Mesenchymal stem cell (in vitro differentiated cells and primary cell): ENCODE results near the gene ERMAP.
"Not testable (repeated sequence)": the region's sequence is repeated elsewhere in the genome, so short reads cannot be mapped to it uniquely, and the experiment has no call there.

ENCODE experiments used
- DNase-seq: peaks from one replicate; pipeline ENCODE4 v3.0.0-alpha.2; 2013
- H2AFZ ChIP-seq: one replicate; pipeline ENCODE4 v1.6.1; 2013; ENCODE audit warnings: low read depth, mild to moderate bottlenecking, control low read depth, inconsistent platforms, low read length, moderate library complexity
- H2AK5ac ChIP-seq: 2 replicates; pipeline ENCODE4 v1.6.1; 2013; ENCODE audit warnings: low read length, moderate library complexity, mild to moderate bottlenecking, inconsistent platforms; ENCODE audit not compliant: severe bottlenecking
- H2BK120ac ChIP-seq: one replicate; pipeline ENCODE4 v1.6.1; 2013; ENCODE audit warnings: low read depth, mild to moderate bottlenecking, inconsistent platforms, low read length, moderate library complexity
- H2BK12ac ChIP-seq, 2 experiments: one replicate each; pipeline ENCODE4 v1.6.1; 2013; ENCODE audit warnings: inconsistent platforms in 2 of 2, low read length in 2 of 2, mild to moderate bottlenecking in 2 of 2, moderate library complexity in 2 of 2, control low read depth in 1 of 2
- H2BK15ac ChIP-seq: one replicate; pipeline ENCODE4 v1.6.1; 2013; ENCODE audit warnings: mild to moderate bottlenecking, low read depth, inconsistent platforms; ENCODE audit not compliant: poor library complexity, severe bottlenecking
- H2BK5ac ChIP-seq: 2 replicates; pipeline ENCODE4 v1.6.1; 2013; ENCODE audit warnings: low read depth, mild to moderate bottlenecking, low read length, control low read depth, inconsistent platforms; ENCODE audit not compliant: poor library complexity, severe bottlenecking
- H3K14ac ChIP-seq, 2 experiments: one replicate each; pipeline ENCODE4 v1.6.1; 2013; ENCODE audit warnings: inconsistent platforms in 2 of 2, low read length in 2 of 2, control low read depth in 1 of 2, mild to moderate bottlenecking in 1 of 2, moderate library complexity in 1 of 2
- H3K18ac ChIP-seq, 2 experiments: one replicate each; pipeline ENCODE4 v1.6.1; 2013; ENCODE audit warnings: inconsistent platforms in 2 of 2, low read length in 2 of 2, control low read depth in 1 of 2, low read depth in 1 of 2, mild to moderate bottlenecking in 1 of 2
- H3K23ac ChIP-seq, 2 experiments: one replicate each; pipeline ENCODE4 v1.6.1; 2013; ENCODE audit warnings: inconsistent platforms in 2 of 2, low read length in 2 of 2, mild to moderate bottlenecking in 2 of 2, moderate library complexity in 2 of 2, control low read depth in 1 of 2
- H3K27ac ChIP-seq: 2 replicates; pipeline ENCODE4 v1.5.1; 2013; ENCODE audit warnings: mild to moderate bottlenecking, moderate library complexity, low read length, control low read depth, inconsistent platforms; ENCODE audit not compliant: poor library complexity, severe bottlenecking
- H3K27me3 ChIP-seq, 2 experiments: 2 replicates each; pipeline versions ENCODE4 v1.6.1 to v1.7.0; 2013; ENCODE audit warnings: low read length in 2 of 2, mild to moderate bottlenecking in 2 of 2, moderate library complexity in 2 of 2, control low read depth in 1 of 2, inconsistent platforms in 1 of 2; ENCODE audit not compliant: control insufficient read depth in 1 of 2, insufficient read depth in 1 of 2
- H3K36me3 ChIP-seq, 2 experiments: 2 replicates each; pipeline versions ENCODE4 v1.6.1 to v1.7.0; 2013; ENCODE audit warnings: low read length in 2 of 2, control low read depth in 1 of 2, inconsistent platforms in 1 of 2, low read depth in 1 of 2, mild to moderate bottlenecking in 1 of 2; ENCODE audit not compliant: insufficient read depth in 2 of 2, control insufficient read depth in 1 of 2
- H3K4ac ChIP-seq, 2 experiments: one replicate each; pipeline ENCODE4 v1.6.1; 2013; ENCODE audit warnings: inconsistent platforms in 2 of 2, low read length in 2 of 2, mild to moderate bottlenecking in 2 of 2, moderate library complexity in 2 of 2, control low read depth in 1 of 2, low read depth in 1 of 2
- H3K4me1 ChIP-seq: 2 replicates; pipeline ENCODE4 v1.6.1; 2013; ENCODE audit warnings: low read depth, low read length, control low read depth; ENCODE audit not compliant: control insufficient read depth, insufficient read depth
- H3K4me2 ChIP-seq: 2 replicates; pipeline ENCODE4 v1.6.1; 2013; ENCODE audit warnings: low read length, mild to moderate bottlenecking, inconsistent platforms; ENCODE audit not compliant: poor library complexity, severe bottlenecking
- H3K4me3 ChIP-seq, 2 experiments: 2 replicates each; pipeline versions ENCODE4 v1.5.1 to v1.7.0; 2013; ENCODE audit warnings: low read length in 2 of 2, mild to moderate bottlenecking in 2 of 2, control low read depth in 1 of 2, low read depth in 1 of 2; ENCODE audit not compliant: insufficient read depth in 1 of 2
- H3K79me1 ChIP-seq: replicated peaks from 2 replicates; pipeline ENCODE4 v1.6.1; 2013; ENCODE audit warnings: mild to moderate bottlenecking, control low read depth, low read length, inconsistent platforms; ENCODE audit not compliant: poor library complexity, severe bottlenecking
- H3K9ac ChIP-seq: 2 replicates; pipeline ENCODE4 v1.7.0; 2013; ENCODE audit warnings: mild to moderate bottlenecking, low read length, moderate library complexity
- H3K9me3 ChIP-seq: 2 replicates; pipeline ENCODE4 v1.7.0; 2013; ENCODE audit warnings: mild to moderate bottlenecking, low read length; ENCODE audit not compliant: control insufficient read depth
- H4K8ac ChIP-seq: one replicate; pipeline ENCODE4 v1.6.1; 2013; ENCODE audit warnings: inconsistent platforms, mild to moderate bottlenecking, low read length, moderate library complexity
- H4K91ac ChIP-seq: one replicate; pipeline ENCODE4 v1.6.1; 2013; ENCODE audit warnings: mild to moderate bottlenecking, low read length, inconsistent platforms
- WGBS: methylation state at CpG from one replicate; pipeline ENCODE4 v1.1.7; 2013; ENCODE audit warnings: mixed read lengths; 5-methylcytosine and 5-hydroxymethylcytosine counted together

ERMAP gene

GRCh38 chr1:42852608-42852980 is 35.7 kb downstream of the ERMAP start:
- no peaks in the 10 kb centered on the region for H3K27me3 ChIP-seq
- H2AK5ac ChIP-seq = no peak overlapping the region
- peaks cover 2% of the 10 kb centered on the region for H3K4me1 ChIP-seq
- no peak overlapping the region for H3K4ac ChIP-seq
- peak; percentile 8 for DNase-seq
- H3K14ac ChIP-seq = no peak overlapping the region
- no peak overlapping the region for H2BK12ac ChIP-seq
- H3K4me2 ChIP-seq = no peak overlapping the region
- no peak overlapping the region for H3K18ac ChIP-seq
- peaks cover 15 to 37% of the 10 kb centered on the region in 2 experiments for H3K36me3 ChIP-seq
- H3K23ac ChIP-seq = no peak overlapping the region
- no peak overlapping the region for H2BK15ac ChIP-seq
- H4K8ac ChIP-seq = no peak overlapping the region
- H3K27ac ChIP-seq = no peak overlapping the region
- peaks cover 24% of the 10 kb centered on the region for H3K79me1 ChIP-seq
- 0% methylated on average over 1 of the region's 2 CpGs for WGBS
- H3K9me3 ChIP-seq = peaks cover 10% of the 10 kb centered on the region
- H3K4me3 ChIP-seq = no peak overlapping the region
- no peak overlapping the region for H4K91ac ChIP-seq
- no peak overlapping the region for H2AFZ ChIP-seq
- H2BK120ac ChIP-seq = no peak overlapping the region
- no peak overlapping the region for H3K9ac ChIP-seq
- H2BK5ac ChIP-seq = no peak overlapping the region

GRCh38 chr1:42853116-42853884 is 36.4 kb downstream of the ERMAP start:
- DNase-seq = no peak
- Histone ChIP-seq H3K4me1 (peaks cover 2% of the 10 kb centered on the region), H3K27me3 (no peaks in the 10 kb centered on the region), H3K9ac (no peak overlapping the region), H3K27ac (no peak overlapping the region), H3K4me3 (no peak overlapping the region), H3K79me1 (peaks cover 19% of the 10 kb centered on the region), H3K18ac (no peak overlapping the region), H4K8ac (no peak overlapping the region), H3K4ac (no peak overlapping the region), H2BK5ac (no peak overlapping the region), H2BK12ac (no peak overlapping the region), H3K36me3 (peaks cover 15 to 37% of the 10 kb centered on the region in 2 experiments), H2AFZ (no peak overlapping the region), H3K23ac (no peak overlapping the region), H3K9me3 (peaks cover 10% of the 10 kb centered on the region), H2BK120ac (no peak overlapping the region), H2BK15ac (no peak overlapping the region), H2AK5ac (no peak overlapping the region), H3K14ac (no peak overlapping the region), H4K91ac (no peak overlapping the region), H3K4me2 (no peak overlapping the region)
- WGBS = 95% methylated on average over 4 of the region's 6 CpGs

GRCh38 chr1:42856554-42856953 is 39.6 kb downstream of the ERMAP start:
- H3K27ac ChIP-seq, H3K4me1 ChIP-seq, H3K4me3 ChIP-seq, H3K4me2 ChIP-seq, H3K27me3 ChIP-seq, H4K91ac ChIP-seq, H3K23ac ChIP-seq, H2BK12ac ChIP-seq, H4K8ac ChIP-seq, H3K14ac ChIP-seq, H3K4ac ChIP-seq, DNase-seq, H3K9ac ChIP-seq, H2BK120ac ChIP-seq, H3K18ac ChIP-seq, H2BK5ac ChIP-seq, H3K79me1 ChIP-seq, H2AK5ac ChIP-seq, H2AFZ ChIP-seq, H2BK15ac ChIP-seq: not testable (repeated sequence)
- 95% methylated on average over 3 of the region's 3 CpGs for WGBS
- Histone ChIP-seq H3K36me3 (peaks cover 5 to 11% of the 10 kb centered on the region in 2 experiments), H3K9me3 (peaks cover 17% of the 10 kb centered on the region)

GRCh38 chr1:42859366-42859765 is 42.4 kb downstream of the ERMAP start:
- H2AK5ac ChIP-seq, H3K4ac ChIP-seq, H2BK5ac ChIP-seq, H2BK15ac ChIP-seq, H3K27ac ChIP-seq, H3K23ac ChIP-seq, H3K18ac ChIP-seq, H3K79me1 ChIP-seq, H2BK12ac ChIP-seq, H3K27me3 ChIP-seq, DNase-seq, H3K4me3 ChIP-seq, H3K4me2 ChIP-seq, H3K14ac ChIP-seq, H3K4me1 ChIP-seq, H3K9ac ChIP-seq, H2AFZ ChIP-seq, H4K91ac ChIP-seq, H4K8ac ChIP-seq, H3K36me3 ChIP-seq, H2BK120ac ChIP-seq: not testable (repeated sequence)
- H3K9me3 ChIP-seq = peaks cover 13% of the 10 kb centered on the region
- 87% methylated on average over 5 of the region's 5 CpGs for WGBS
